Cardiac muscle cell (in vitro differentiated cells and primary cell): ENCODE measurements around the gene EFTUD2. TPM values are rescaled to one million over a fixed set of nuclear protein-coding genes. Genes with fewer than 3 reads are reported as not detected.

Experiments
- DNase-seq, 2 donors: peaks; one replicate each; pipeline versions ENCODE4 v3.0.0 to v3.0.0-alpha.2; 2010 to 2017; ENCODE audit warnings: low read depth in 1 of 2, low spot score in 1 of 2
- H3K27ac ChIP-seq: fragments of 200-600 bp; sonication (generic); 2 replicates; pipeline ENCODE4 v1.5.1; 2016
- H3K27me3 ChIP-seq: fragments of 200-600 bp; sonication (generic); 2 replicates; pipeline ENCODE4 v1.6.0; 2016; ENCODE audit warnings: control low read depth
- H3K36me3 ChIP-seq: fragments of 200-600 bp; sonication (generic); 2 replicates; pipeline ENCODE4 v1.5.1; 2016; ENCODE audit warnings: control low read depth
- H3K4me1 ChIP-seq: fragments of 200-600 bp; sonication (generic); 2 replicates; pipeline ENCODE4 v1.8.1; 2017; ENCODE audit warnings: low read depth, mild to moderate bottlenecking, mixed run types
- H3K4me3 ChIP-seq: fragments of 200-600 bp; sonication (generic); 2 replicates; pipeline ENCODE4 v1.5.1; 2016; ENCODE audit warnings: mild to moderate bottlenecking
- H3K9me3 ChIP-seq: fragments of 200-600 bp; sonication (generic); 2 replicates; pipeline ENCODE4 v1.5.1; 2017; ENCODE audit warnings: low read depth, mild to moderate bottlenecking, control low read depth
- CTCF ChIP-seq: IDR thresholded peaks from 2 replicates; pipeline ENCODE4 v1.5.1; 2012; ENCODE audit warnings: low read depth, mild to moderate bottlenecking, low read length
- polyA plus RNA-seq: library from polyadenylated mRNA; unstranded; fragments of >200 nt; fragmentation: Nextera tagmentation; extraction: Ambion mirVana; gene quantifications from 2 replicates; pipeline ENCODE4 v1.2.1, GENCODE V29; 2016
- total RNA-seq: library from RNA; depleted of rRNA; stranded (reverse); fragments of >200 nt; gene quantifications from 2 replicates; pipeline ENCODE4 v1.2.3, GENCODE V29; 2016

The EFTUD2 gene
- total and polyA plus RNA-seq, 2 experiments from 2014 or later = 105 to 151 TPM

GRCh38 chr17:44862278-44862914 lies 36.8 kb downstream of the EFTUD2 start:
- no peaks in the 10 kb centered on the region for H3K27me3 ChIP-seq
- H3K9me3 ChIP-seq = no peaks in the 10 kb centered on the region
- H3K4me1 ChIP-seq = peaks cover 3% of the 10 kb centered on the region
- no peak for TF ChIP-seq CTCF
- no peak overlapping the region for H3K27ac ChIP-seq
- DNase-seq = no peak
- no peak overlapping the region for H3K4me3 ChIP-seq
- peaks cover 51% of the 10 kb centered on the region for H3K36me3 ChIP-seq

- DNase-seq = no peak
- no peak overlapping the region for H3K27ac ChIP-seq
- TF ChIP-seq CTCF = no peak
- no peaks in the 10 kb centered on the region for H3K9me3 ChIP-seq
- H3K4me1 ChIP-seq = no peaks in the 10 kb centered on the region
- H3K4me3 ChIP-seq = no peak overlapping the region
- no peaks in the 10 kb centered on the region for H3K27me3 ChIP-seq
- H3K36me3 ChIP-seq = peaks cover 61% of the 10 kb centered on the region
Observed at GRCh38 chr17:44859701-44860100, 39.5 kb downstream of the EFTUD2 start.

- H3K9me3 ChIP-seq = no peaks in the 10 kb centered on the region
- no peak overlapping the region for H3K4me3 ChIP-seq
- no peak overlapping the region for H3K27ac ChIP-seq
- no peak for TF ChIP-seq CTCF
- H3K27me3 ChIP-seq = no peaks in the 10 kb centered on the region
- no peak for DNase-seq
- H3K4me1 ChIP-seq = no peaks in the 10 kb centered on the region
- H3K36me3 ChIP-seq = peaks cover 48% of the 10 kb centered on the region
Observed at GRCh38 chr17:44854192-44854591, 45.1 kb downstream of the EFTUD2 start.

- no peak for TF ChIP-seq CTCF
- Histone ChIP-seq H3K36me3 (peaks cover 32% of the 10 kb centered on the region), H3K9me3 (no peaks in the 10 kb centered on the region), H3K4me3 (no peak overlapping the region), H3K27ac (no peak overlapping the region), H3K4me1 (no peaks in the 10 kb centered on the region), H3K27me3 (no peaks in the 10 kb centered on the region)
- DNase-seq = no peak
Observed at GRCh38 chr17:44850612-44851011, 48.6 kb downstream of the EFTUD2 start.

- H3K27me3 ChIP-seq = no peaks in the 10 kb centered on the region
- no peak for TF ChIP-seq CTCF
- H3K27ac ChIP-seq = peak overlapping the region; percentile 51
- H3K4me3 ChIP-seq = no peak overlapping the region
- no peaks in the 10 kb centered on the region for H3K9me3 ChIP-seq
- DNase-seq = no peak
- no peaks in the 10 kb centered on the region for H3K4me1 ChIP-seq
- H3K36me3 ChIP-seq = peaks cover 30% of the 10 kb centered on the region
Observed at GRCh38 chr17:44850025-44850424, 49.2 kb downstream of the EFTUD2 start.
